Measurements from ENCODE around the gene DCUN1D1.

Gene DCUN1D1

DNA sequence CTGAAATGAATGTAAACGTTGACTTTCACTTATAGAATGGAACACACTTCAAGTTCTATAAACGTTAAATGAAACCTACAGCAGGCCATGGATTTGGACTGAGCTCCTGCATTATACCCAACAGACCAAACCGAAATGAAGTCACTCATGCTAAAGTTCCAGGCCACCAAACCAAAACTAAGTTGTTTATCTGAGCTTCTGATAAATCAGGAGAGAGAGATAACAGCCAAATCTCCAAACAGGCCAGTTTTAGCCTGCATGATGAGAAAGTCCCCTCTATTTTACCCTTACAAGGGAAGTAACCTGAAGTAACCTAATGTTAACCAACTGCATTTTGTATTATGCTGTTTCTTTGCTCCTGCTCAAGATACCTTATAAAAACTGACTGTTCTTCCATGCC, 44.5 kb downstream of the DCUN1D1 start:
- DNase-seq: no peak

DNA sequence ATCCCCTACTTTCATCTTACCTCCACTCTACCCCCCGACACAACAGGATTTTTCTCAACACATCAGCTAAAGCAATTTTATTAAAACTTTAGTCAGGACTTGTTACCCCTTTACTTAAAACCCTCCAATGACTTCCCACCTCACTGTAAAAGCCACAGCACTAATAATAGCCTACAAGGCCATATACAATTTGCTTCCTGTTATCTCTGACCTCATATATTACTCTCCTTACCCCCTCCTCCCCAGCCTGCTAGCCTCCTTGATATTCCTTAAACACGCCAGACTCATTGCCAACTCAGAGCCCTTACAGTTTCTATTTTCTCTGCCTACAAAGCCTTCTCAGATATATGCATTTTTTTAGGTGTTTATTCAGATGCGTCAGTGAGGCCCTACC, 54.4 kb downstream of the DCUN1D1 start:
- DNase-seq: no peak

DNA sequence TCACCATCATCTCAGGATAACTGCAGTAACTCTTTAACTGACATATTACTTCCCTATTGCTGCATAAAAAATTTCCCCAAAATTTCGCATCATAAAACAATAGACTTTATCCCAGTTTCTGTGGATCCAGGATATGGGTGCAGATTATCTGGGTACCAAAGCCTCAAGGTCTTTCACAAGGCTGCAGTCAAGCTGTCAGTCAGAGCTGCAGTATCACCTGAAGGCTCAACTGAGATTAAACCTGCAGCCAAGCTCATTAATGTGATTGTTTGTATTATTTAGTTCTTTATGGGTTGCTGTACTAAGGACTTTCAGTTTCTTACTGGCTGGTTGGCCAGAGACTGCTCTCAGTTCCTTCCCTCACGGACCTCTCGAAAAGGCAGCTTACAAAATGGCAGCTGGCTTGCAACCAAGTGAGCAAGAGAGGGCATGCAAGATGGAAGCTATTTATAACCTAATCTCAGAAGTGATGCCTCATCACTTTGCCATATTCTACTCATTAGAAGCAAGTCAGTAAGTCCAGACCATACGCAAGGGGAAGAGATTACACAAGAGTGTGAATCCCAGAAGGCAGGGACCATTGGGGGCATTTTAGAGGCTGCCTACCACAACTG, 54.9 kb downstream of the DCUN1D1 start:
- DNase-seq: no peak

GRCh38 chr3:182921665-182922355, 58.5 kb downstream of the DCUN1D1 start:
- no peak for DNase-seq

DNA sequence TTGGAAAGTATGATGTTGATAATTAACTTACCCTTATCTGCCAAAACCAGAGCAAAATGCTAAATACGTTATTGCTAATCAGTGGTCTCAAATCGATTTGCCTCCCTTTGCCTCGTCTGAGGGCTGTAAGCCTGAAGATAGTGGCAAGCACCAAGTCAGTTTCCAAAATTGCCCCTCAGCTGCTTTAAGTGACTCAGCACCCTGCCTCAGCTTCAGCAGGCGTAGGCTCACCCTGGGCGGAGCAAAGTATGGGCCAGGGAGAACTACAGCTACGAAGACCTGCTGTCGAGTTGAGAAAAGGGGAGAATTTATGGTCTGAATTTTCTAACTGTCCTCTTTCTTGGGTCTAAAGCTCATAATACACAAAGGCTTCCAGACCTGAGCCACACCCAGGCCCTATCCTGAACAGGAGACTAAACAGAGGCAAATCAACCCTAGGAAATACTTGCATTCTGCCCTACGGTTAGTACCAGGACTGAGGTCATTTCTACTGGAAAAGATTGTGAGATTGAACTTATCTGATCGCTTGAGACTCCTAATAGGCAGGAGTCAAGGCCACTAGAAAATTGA, 59.7 kb downstream of the DCUN1D1 start:
- DNase-seq: no peak

DNA sequence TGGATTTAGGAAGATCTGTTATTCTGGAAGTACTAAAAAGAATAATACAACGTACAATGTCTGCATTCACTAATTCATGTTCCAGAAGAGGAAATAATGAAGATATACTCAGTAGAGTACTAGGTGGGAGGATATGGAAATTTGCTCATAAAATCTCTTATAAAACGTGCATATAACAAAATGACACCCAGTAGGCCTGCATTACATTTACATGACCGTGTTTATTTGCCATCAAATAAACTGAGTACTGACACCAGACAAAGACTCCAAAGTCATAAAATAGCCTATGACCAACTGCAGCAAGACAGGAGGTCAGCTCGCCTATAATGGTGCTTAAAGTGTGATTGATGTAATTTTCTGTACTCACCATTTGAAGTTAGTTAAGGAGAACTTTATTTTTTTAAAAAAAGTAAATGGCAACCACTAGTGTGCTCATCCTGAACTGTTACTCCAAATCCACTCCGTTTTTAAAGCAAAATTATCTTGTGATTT, 60.4 kb downstream of the DCUN1D1 start:
- DNase-seq: no peak

GRCh38 chr3:182917134-182917533, 63.2 kb downstream of the DCUN1D1 start:
- no peak for DNase-seq

- DNase-seq: no peak
These were observed 66.0 kb downstream of the DCUN1D1 start for GRCh38 chr3:182914341-182914740.

GRCh38 chr3:182913889-182914288, 66.4 kb downstream of the DCUN1D1 start:
- no peak for DNase-seq

- no peak for DNase-seq
These were observed 67.9 kb downstream of the DCUN1D1 start for GRCh38 chr3:182912474-182912873.

DNA sequence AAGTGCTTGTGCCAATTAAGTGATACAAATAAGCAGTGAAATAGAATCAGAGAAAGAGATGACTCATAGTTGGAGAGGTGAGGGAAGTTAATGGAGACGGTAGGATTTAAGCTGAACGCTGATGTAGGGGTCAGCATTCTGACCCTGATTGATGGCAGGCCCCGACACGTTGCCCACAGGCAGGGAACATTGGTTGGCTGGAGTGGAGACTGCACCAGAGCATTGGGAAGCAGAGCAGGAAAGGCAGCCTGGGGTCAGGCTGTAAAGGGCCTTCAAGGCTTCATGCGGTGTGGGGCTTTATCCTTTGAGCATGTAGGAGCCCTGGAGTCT, 68.6 kb downstream of the DCUN1D1 start:
- DNase-seq: no peak

DNA sequence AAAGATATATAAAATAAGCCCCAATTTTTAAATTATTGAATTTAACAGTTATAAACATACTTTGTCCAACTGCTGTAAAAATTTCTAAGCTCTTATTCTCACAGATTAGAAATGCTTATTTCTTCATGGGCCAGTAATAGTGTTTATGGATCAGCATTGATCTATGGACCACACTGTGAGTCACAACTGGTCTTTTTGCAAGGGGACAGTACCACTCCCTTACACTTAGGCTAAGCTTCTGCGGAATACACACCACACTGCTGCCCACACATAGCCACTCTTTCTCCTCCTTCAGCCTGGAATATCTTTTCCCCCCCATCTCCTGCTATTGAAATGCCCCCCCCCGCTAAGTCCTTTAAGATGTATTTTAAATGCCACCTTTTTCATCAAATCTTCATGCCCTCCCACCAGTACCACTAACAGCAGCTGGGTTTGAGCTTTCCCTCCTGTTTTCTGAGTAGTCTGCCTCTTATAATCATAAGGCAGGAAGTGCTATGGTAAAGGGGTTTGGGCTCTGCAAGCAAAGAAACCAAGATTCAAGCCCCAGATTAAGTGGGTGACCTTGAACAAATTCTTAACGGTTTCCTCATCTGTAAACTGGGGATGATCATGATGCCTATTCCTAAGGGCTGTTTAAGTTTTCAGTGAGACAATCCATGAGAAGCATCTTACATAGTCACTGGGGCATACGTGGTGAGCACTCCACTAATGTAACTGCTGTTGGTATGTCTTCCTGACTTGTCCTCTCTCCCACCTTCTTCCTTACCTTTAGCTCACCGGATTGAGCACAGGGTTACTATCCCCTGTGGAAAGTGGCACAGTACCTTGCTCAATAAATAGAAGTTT, 69.2 kb downstream of the DCUN1D1 start:
- DNase-seq: no peak

DNA sequence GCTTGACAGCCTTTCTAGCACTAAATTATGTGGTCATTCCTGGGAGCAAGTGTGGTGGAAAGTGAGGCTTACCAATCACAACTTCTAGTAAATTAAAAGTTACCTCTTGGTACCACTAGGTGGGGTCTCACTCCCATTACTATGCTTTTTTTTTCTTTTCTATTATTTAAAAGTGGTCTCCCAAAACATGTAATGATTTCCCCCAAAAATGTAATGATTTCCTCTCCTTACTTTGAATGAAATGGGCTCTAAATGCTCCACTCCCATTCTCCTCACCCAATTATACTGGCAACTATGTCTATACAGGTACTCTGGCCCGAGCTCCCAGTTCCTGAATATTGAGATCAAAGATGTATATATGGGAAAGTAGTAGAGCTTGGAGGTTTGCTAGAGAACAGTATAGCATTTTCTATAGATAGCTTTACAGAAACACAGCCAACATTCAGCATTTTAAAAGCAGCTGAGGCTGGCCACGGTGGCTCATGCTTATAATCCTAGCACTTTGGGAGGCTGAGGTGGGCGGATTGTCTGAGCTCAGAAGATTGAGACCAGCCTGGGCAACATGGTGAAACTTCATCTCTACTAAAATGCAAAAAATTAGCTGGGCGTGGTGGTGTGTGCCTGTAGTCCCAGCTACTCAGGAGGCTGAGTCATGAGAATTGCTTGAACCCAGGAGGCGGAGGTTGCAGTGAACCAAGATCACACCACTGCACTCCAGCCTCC, 70.9 kb downstream of the DCUN1D1 start:
- no peak for DNase-seq

DNA sequence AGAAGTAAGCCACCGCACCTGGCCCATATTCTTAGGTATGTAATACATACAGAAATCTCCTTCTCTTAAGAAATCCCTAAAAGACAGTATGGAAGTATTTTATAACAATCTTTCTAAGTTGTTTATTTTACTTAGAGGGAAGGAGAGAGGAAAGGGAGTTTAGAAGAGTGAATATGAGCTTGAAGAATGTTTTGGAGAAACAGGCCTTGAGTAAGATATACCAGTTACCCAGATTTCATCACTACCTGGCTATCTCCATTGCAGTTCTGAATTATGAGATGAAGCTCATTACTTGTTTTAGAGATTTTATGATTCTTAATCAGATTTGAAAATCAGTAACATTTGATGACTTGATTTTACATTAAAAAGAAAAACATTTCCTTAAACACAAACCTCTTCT, 71.9 kb downstream of the DCUN1D1 start:
- no peak for DNase-seq

DNA sequence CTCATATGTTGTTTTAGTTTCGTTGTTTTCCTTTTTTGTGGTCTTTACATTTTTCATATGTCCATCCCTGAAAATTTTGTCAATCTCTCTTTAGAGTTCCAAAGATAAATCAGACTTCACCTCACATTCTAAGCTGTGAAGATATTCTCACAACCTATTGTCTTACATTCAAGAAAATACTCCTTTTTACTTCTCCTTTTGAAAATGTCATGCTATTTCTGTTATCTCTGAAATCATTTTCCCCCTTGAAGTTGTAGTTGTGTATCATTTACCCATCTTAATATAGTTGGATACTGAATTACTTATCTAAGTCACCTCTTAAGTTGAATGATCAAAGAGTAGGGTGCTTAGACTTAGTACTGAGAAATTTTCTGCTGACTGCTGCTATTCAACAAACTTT, 74.3 kb downstream of the DCUN1D1 start:
- DNase-seq: no peak

GRCh38 chr3:182905623-182906022, 74.7 kb downstream of the DCUN1D1 start:
- DNase-seq: no peak

DNA sequence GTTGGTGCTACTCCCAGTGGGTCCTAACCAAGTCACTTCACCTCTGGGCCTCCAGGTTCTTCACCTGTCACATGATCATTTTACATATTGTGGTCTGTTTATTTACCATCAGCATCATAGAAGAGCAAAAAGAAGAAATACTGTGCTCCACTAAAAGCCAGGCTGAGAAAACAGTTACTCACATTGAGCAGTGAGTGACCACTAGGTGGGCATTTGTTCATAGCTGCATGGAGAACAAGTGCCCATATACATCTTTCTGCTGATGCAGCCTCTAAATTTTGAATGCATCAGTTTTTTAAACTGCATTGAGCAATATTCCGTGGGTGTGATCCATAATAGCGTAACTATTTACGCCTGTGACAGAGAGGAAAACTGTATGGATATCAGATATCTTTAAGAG, 76.2 kb downstream of the DCUN1D1 start:
- DNase-seq: no peak

DNA sequence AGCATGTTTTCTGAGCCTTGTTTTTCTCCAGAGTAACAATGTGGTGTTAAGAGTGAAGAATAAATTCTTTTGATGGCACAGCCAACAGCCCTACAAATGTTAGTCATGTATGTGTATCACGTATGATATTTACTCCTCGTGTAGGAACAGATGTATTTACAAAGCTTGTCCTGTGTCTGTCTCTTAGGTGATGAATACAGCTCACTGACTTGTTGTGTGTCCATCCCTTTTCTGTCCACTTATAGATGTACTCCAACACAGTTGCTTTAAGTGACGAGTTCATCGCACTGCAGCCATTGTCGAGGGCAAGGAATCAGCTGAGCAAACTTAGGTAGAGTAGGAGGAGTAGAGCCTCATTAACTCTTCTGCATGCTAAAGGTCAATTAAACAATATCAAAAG, 78.1 kb downstream of the DCUN1D1 start:
- no peak for DNase-seq

DNA sequence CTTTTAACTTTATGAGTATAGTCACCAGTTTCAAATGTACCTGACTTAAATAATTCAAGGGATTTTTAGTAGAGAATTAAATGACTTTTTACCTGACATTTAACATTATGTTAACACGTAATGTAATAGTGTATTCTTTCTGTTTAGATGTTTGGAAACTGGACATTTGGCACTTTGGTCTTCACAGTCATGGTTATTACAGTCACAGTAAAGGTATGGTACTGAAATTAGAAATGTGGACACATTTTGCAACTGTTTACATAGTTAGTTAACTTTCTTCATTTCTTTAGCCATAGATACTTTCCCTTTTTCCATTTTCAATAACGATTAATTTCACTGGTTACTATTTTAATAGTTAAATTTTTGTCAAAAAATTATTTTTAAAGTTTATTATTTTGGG, 83.8 kb downstream of the DCUN1D1 start:
- DNase-seq: no peak

- no peak for DNase-seq
These were observed 84.7 kb downstream of the DCUN1D1 start for GRCh38 chr3:182895513-182896112.

GRCh38 chr3:182892226-182892625, 88.1 kb downstream of the DCUN1D1 start:
- DNase-seq: no peak

- DNase-seq: no peak
These were observed 89.0 kb downstream of the DCUN1D1 start for GRCh38 chr3:182891364-182891763.

Measured in left hindlimb (tissue), 1 donor.